ENCODE data around the gene PHF23.
"Not testable (repeated sequence)": the region's sequence is repeated elsewhere in the genome, so short reads cannot be mapped to it uniquely, and the experiment has no call there.

The PHF23 gene

DNA sequence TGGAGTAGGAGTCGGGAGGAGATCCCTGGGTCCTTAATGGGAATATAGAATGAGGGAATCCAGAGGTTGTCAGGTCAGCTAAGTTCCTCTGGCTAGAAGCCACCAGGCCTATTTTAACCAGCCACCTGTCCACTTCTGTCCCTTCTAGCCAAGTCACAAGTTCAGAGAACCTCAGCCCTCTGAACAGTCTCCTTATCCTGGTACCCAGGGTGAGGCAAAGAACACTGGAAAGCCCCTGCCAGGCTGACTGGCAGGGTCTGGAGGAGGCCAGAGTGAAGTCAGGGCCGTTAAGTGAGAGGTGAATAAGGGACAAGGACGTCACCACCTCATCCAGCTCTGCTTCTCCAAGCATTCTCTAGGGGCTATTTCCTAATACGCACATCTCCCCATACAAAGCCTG lies 9.5 kb upstream of the PHF23 start:
- Histone ChIP-seq H3K4me1 (ENCODE audit: control insufficient read depth, insufficient read depth, low read length) (peaks cover 20% of the 10 kb centered on the region), H3K4me3 (ENCODE audit: insufficient read depth, low read depth, low read length) (no peak overlapping the region), H3K27me3 (ENCODE audit: control insufficient read depth, insufficient read depth, low read length, poor library complexity, severe bottlenecking) (no peaks in the 10 kb centered on the region), H3K27ac (ENCODE audit: insufficient read depth, low read depth, low read length, poor library complexity, severe bottlenecking) (no peak overlapping the region), H3K36me3 (ENCODE audit: control insufficient read depth, insufficient read depth, low read length) (peaks cover 18% of the 10 kb centered on the region), H3K9me3 (ENCODE audit: control insufficient read depth, low read length) (no peaks in the 10 kb centered on the region)
- WGBS, 2 experiments = 94 to 96% methylated on average over 4 of the region's 4 CpGs

DNA sequence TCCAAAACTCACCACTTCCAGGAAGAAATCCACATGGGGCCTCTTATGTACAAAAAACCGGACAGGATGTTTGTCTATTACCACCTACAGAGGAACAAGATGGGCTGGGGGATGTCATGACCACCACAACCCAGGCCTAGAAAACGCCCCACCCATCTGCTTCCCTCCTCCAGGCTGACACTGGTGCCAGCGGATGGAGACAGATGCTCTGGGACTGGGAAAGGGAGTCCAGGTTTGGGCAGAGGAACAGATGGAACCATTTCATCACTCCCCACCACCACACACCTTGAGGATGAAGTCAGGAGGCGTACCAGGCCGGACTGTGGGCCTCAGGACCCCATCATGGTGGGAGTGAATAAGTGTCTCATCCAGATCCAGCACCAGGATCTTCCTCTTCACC lies 7.5 kb upstream of the PHF23 start:
- 90 to 99% methylated on average over 5 of the region's 5 CpGs for WGBS, 2 experiments
- Histone ChIP-seq H3K4me1 (ENCODE audit: control insufficient read depth, insufficient read depth, low read length) (peaks cover 20% of the 10 kb centered on the region), H3K4me3 (ENCODE audit: insufficient read depth, low read depth, low read length) (no peak overlapping the region), H3K27ac (ENCODE audit: insufficient read depth, low read depth, low read length, poor library complexity, severe bottlenecking) (no peak overlapping the region), H3K27me3 (ENCODE audit: control insufficient read depth, insufficient read depth, low read length, poor library complexity, severe bottlenecking) (no peaks in the 10 kb centered on the region), H3K9me3 (ENCODE audit: control insufficient read depth, low read length) (no peaks in the 10 kb centered on the region), H3K36me3 (ENCODE audit: control insufficient read depth, insufficient read depth, low read length) (peaks cover 18% of the 10 kb centered on the region)

DNA sequence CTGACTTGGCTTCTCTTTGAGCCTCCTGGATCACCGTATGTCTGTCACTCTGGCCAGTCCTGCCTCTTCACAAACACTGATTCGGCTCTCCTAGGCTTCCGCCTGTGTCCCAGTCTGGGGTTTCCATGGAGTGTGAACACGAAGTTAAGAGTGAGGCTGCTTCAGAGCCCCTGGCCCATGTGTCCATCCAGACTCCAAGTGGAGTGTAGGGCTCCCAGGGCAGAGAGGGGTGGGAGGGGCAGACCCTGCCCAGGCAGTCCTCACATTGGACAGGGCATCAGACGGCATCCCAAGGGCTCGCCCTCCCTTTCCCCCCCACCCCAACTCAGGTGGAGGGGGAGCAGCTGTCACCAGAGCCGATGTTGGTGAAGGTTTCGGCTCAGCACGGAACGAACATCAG lies 4.6 kb upstream of the PHF23 start:
- H3K27me3 ChIP-seq (ENCODE audit: control insufficient read depth, insufficient read depth, low read length, poor library complexity, severe bottlenecking); H3K9me3 ChIP-seq (ENCODE audit: control insufficient read depth, low read length); H3K27ac ChIP-seq (ENCODE audit: insufficient read depth, low read depth, low read length, poor library complexity, severe bottlenecking); H3K4me1 ChIP-seq (ENCODE audit: control insufficient read depth, insufficient read depth, low read length); H3K4me3 ChIP-seq (ENCODE audit: insufficient read depth, low read depth, low read length): not testable (repeated sequence)
- H3K36me3 ChIP-seq (ENCODE audit: control insufficient read depth, insufficient read depth, low read length) = peaks cover 24% of the 10 kb centered on the region
- 91 to 95% methylated on average over 10 of the region's 10 CpGs for WGBS, 2 experiments

DNA sequence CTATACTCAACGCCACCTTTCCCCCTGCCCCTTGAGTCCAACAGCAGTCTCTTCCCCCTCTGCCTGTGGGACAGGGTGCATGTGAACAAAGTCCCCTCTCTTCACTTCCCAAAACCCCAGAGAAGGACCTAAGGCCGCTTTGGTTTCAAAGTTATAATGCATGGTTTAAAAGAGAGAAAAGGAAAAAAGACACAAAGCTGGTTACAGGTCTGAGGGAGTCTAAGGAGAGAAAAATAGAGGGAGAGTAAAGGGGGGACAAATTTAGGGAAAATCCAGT lies 4.1 kb upstream of the PHF23 start:
- Histone ChIP-seq H3K4me1 (ENCODE audit: control insufficient read depth, insufficient read depth, low read length) (peaks cover 5% of the 10 kb centered on the region), H3K27ac (ENCODE audit: insufficient read depth, low read depth, low read length, poor library complexity, severe bottlenecking) (peak overlapping the region; percentile 9), H3K27me3 (ENCODE audit: control insufficient read depth, insufficient read depth, low read length, poor library complexity, severe bottlenecking) (no peaks in the 10 kb centered on the region), H3K4me3 (ENCODE audit: insufficient read depth, low read depth, low read length) (peak overlapping the region; percentile 69), H3K36me3 (ENCODE audit: control insufficient read depth, insufficient read depth, low read length) (peaks cover 24% of the 10 kb centered on the region), H3K9me3 (ENCODE audit: control insufficient read depth, low read length) (no peaks in the 10 kb centered on the region)
- 65 to 66% methylated on average over 2 of the region's 2 CpGs for WGBS, 2 experiments

DNA sequence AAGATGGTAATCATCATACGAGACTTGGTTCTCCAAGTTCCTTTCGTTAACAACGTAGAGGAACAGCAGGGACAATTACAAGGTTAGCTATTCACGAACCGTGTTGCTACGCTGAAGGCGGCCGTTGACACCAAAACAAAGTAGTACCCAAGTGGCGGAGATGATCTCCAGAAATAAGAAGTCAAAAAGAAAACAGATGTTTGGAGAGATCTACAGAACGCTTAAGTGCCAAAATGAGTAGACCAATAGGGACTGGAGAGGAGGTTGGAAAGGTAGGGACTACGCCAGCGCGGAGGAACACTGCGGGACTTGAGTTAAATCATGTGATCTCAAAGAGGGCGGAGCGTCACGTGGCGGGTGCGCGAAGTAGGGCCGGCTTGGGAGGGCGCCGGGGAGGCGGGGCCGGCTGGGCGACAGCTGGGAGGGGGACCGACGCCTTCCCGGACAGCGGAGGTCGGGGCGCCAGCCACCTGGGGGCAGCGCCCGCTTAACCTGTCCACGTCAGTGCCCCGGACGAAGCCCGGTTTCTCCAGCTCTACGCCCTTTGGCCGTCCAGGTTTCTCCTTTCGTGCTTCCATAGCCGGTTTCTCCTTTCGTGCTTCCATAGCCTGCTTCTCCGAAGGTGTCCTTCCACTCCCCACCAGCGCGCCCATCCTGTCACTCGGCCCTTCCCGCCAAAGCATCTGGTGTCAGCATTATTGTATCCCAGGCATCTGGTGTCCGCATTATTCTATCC lies 3.6 kb upstream of the PHF23 start:
- Histone ChIP-seq H3K4me3 (ENCODE audit: insufficient read depth, low read depth, low read length) (peak overlapping the region; percentile 69), H3K9me3 (ENCODE audit: control insufficient read depth, low read length) (no peaks in the 10 kb centered on the region), H3K4me1 (ENCODE audit: control insufficient read depth, insufficient read depth, low read length) (peaks cover 5% of the 10 kb centered on the region), H3K27me3 (ENCODE audit: control insufficient read depth, insufficient read depth, low read length, poor library complexity, severe bottlenecking) (no peaks in the 10 kb centered on the region), H3K36me3 (ENCODE audit: control insufficient read depth, insufficient read depth, low read length) (peaks cover 24% of the 10 kb centered on the region), H3K27ac (ENCODE audit: insufficient read depth, low read depth, low read length, poor library complexity, severe bottlenecking) (peak overlapping the region; percentile 71)
- 2% methylated on average over 49 of the region's 49 CpGs for WGBS, 2 experiments

DNA sequence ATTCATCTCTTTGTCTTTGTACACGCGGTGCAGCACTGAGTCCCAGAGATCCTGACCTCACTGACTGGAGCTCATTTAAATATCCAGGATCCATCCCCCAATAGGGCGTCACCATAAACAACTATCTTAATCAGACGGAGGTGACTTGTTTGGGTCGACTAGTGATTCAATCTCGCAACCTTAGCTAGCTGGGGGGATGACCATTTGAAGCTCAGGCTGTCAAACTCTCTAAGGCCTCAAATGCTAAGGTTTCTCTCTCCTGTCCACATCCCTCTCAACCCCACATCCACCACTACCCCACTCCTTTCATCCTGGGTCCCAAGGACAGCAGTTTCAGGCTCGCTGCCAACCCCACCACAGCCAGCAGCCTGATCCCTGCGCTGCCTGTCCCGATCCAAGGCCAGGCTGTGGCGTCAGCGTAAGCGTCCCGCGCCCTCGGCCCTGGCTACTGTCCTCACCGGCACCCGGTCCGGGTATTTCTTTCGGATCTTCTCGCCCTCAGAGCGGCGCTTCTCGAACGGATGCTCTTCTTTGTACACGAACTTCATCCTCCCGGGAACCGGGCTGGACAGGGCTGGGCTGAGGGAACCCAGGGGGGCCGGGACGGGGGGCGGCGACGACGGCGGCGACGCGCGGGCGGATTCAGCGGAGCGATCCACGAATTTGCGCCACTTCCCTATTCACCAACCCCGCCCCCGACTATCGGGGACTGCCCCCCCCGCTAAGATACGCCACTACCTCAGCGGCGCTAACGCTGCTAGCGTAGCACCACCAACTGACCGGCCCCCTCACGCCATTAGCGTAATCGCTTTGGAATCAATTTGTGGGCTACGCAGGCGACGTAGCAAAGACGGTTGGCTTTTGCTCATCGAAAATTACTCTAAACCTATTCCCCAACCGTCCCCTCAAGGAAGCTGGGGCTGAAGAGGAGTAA lies 2.8 kb upstream of the PHF23 start, which contains the start of gene GABARAP:
TSS of gene GABARAP (minus strand) at position 667 of the 934 bp plus-strand sequence. CDS start at position 548, 119 bp downstream.
- Histone ChIP-seq H3K4me3 (ENCODE audit: insufficient read depth, low read depth, low read length) (peak within 1 kb of the TSS; percentile 69), H3K27me3 (ENCODE audit: control insufficient read depth, insufficient read depth, low read length, poor library complexity, severe bottlenecking) (no peaks in the 10 kb centered on the region), H3K9me3 (ENCODE audit: control insufficient read depth, low read length) (no peaks in the 10 kb centered on the region), H3K36me3 (ENCODE audit: control insufficient read depth, insufficient read depth, low read length) (peaks cover 24% of the 10 kb centered on the region), H3K4me1 (ENCODE audit: control insufficient read depth, insufficient read depth, low read length) (peaks cover 10% of the 10 kb centered on the region), H3K27ac (ENCODE audit: insufficient read depth, low read depth, low read length, poor library complexity, severe bottlenecking) (peak within 1 kb of the TSS; percentile 80)
- 0% methylated on average over 60 to 62 of the region's 62 CpGs for WGBS, 2 experiments

DNA sequence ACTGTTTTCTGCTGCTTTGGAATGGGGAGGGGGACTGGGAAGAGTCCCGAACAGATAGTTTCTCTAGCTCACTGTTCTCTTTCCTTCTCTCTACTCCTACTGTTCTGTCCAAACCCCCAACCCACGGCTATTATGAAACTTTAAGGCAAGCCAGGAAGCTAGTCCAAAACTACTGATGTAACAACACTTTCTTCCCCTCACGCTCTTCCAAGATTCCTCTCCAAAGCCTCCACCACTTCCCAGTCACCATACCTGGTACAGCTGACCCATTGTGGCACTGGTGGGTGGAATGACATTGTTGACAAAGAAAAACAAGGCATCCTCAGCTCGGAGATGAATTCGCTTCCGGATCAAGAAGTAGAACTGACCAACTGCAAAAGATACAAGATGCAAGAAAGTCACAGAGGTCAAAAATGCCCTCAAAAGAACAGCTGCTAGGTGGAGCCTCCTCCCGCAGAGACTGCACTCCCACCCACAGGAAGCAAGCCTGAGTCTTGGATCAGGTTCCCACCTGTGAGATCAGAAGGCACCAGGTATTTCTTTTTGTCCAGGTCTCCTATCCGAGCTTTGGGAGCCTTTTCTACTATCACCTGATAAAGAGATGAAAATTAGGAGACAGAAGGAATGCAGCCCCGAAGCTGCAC lies 2.0 kb upstream of the PHF23 start:
- H3K36me3 ChIP-seq (ENCODE audit: control insufficient read depth, insufficient read depth, low read length) = peaks cover 28% of the 10 kb centered on the region
- H3K27me3 ChIP-seq (ENCODE audit: control insufficient read depth, insufficient read depth, low read length, poor library complexity, severe bottlenecking) = no peaks in the 10 kb centered on the region
- no peaks in the 10 kb centered on the region for H3K9me3 ChIP-seq (ENCODE audit: control insufficient read depth, low read length)
- H3K4me1 ChIP-seq (ENCODE audit: control insufficient read depth, insufficient read depth, low read length) = peaks cover 15% of the 10 kb centered on the region
- no peak overlapping the region for H3K27ac ChIP-seq (ENCODE audit: insufficient read depth, low read depth, low read length, poor library complexity, severe bottlenecking)
- H3K4me3 ChIP-seq (ENCODE audit: insufficient read depth, low read depth, low read length) = peak overlapping the region; percentile 69
- 59 to 66% methylated on average over 9 of the region's 9 CpGs for WGBS, 2 experiments

DNA sequence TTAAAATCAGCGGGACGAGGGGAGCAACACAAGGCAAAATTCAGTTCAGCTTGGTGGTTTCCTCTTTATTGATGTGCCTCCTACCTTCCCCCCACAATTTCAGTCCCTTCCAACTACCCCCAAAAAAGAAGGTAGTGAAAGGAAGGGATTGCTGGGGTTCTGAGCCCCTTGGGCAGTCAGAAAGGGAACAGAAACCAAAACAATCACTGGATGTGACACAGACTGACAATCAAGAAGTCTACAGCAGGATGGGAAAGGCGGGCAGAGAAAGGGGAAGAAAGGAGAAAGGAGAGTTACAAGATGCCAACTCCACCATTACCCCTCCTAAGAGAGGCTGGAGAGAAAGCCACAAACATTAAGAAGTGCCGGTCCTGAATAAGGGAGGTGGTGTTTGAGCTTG lies 1.1 kb upstream of the PHF23 start:
- no peak overlapping the region for H3K27ac ChIP-seq (ENCODE audit: insufficient read depth, low read depth, low read length, poor library complexity, severe bottlenecking)
- 86 to 89% methylated on average over 3 to 4 of the region's 4 CpGs for WGBS, 2 experiments
- no peaks in the 10 kb centered on the region for H3K9me3 ChIP-seq (ENCODE audit: control insufficient read depth, low read length)
- H3K36me3 ChIP-seq (ENCODE audit: control insufficient read depth, insufficient read depth, low read length) = peaks cover 28% of the 10 kb centered on the region
- H3K4me3 ChIP-seq (ENCODE audit: insufficient read depth, low read depth, low read length) = peak overlapping the region; percentile 18
- H3K4me1 ChIP-seq (ENCODE audit: control insufficient read depth, insufficient read depth, low read length) = peaks cover 15% of the 10 kb centered on the region
- no peaks in the 10 kb centered on the region for H3K27me3 ChIP-seq (ENCODE audit: control insufficient read depth, insufficient read depth, low read length, poor library complexity, severe bottlenecking)

DNA sequence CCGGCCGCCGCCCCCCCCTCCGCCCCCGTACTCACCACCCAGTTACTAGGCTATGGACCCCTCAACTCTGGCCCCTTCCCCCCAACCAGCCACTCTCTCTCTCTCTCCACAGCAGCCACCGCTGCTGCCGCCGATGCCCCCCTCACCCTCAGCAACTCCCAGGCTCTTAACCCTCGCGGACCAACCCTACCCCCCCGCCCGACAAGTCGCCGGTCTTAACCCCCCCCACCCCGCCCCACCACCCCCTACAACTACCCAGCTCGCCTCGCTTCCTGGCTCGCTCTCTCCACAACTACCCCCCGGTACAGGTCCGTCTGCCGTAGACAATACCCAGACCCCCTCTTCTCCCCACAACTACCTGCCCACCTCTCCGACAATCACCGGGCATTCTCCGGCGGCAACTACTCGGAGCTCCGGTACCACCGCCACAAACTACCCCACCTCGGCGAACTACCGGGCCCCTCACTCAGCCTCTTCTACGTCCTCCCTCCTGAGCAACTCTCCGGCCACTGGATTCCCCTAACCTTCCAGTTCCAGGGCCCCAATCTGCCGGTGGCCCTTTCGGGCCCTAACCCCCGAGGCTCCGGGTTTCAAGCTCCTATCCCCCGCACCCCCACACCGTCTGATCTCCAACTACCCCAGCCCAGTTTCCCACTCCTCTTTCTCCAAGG lies 702 bp downstream of the PHF23 start:
- no peaks in the 10 kb centered on the region for H3K9me3 ChIP-seq (ENCODE audit: control insufficient read depth, low read length)
- 0% methylated on average over 27 to 32 of the region's 39 CpGs for WGBS, 2 experiments
- peak overlapping the region; percentile 70 for H3K4me3 ChIP-seq (ENCODE audit: insufficient read depth, low read depth, low read length)
- H3K27me3 ChIP-seq (ENCODE audit: control insufficient read depth, insufficient read depth, low read length, poor library complexity, severe bottlenecking) = no peaks in the 10 kb centered on the region
- H3K36me3 ChIP-seq (ENCODE audit: control insufficient read depth, insufficient read depth, low read length) = peaks cover 22% of the 10 kb centered on the region
- H3K4me1 ChIP-seq (ENCODE audit: control insufficient read depth, insufficient read depth, low read length) = peaks cover 15% of the 10 kb centered on the region
- peak overlapping the region; percentile 52 for H3K27ac ChIP-seq (ENCODE audit: insufficient read depth, low read depth, low read length, poor library complexity, severe bottlenecking)
